Raji (cell line): Measurements from ENCODE around the gene TOM1L2.

Experiments
- POLR2A ChIP-seq: IDR thresholded peaks from 2 replicates; pipeline ENCODE4 v1.6.1; 2011; ENCODE audit warnings: low read depth, low read length, control low read depth; ENCODE audit not compliant: insufficient read depth

Gene TOM1L2

GRCh38 chr17:17985153-17985552, 13.0 kb upstream of the TOM1L2 start:
- no peak for TF ChIP-seq POLR2A

- no peak for TF ChIP-seq POLR2A
Observed at GRCh38 chr17:17983776-17984175, 11.6 kb upstream of the TOM1L2 start.

GRCh38 chr17:17983376-17983775, 11.2 kb upstream of the TOM1L2 start:
- TF ChIP-seq POLR2A = no peak

- TF ChIP-seq POLR2A = no peak
Observed at GRCh38 chr17:17982801-17983200, 10.6 kb upstream of the TOM1L2 start.

- TF ChIP-seq POLR2A = no peak
Observed at GRCh38 chr17:17981330-17981729, 9.1 kb upstream of the TOM1L2 start.

GRCh38 chr17:17979778-17980177, 7.6 kb upstream of the TOM1L2 start:
- no peak for TF ChIP-seq POLR2A

GRCh38 chr17:17978481-17979424, 6.6 kb upstream of the TOM1L2 start:
- TF ChIP-seq POLR2A = no peak

- TF ChIP-seq POLR2A = no peak
Observed at GRCh38 chr17:17976931-17977570, 4.9 kb upstream of the TOM1L2 start.

GRCh38 chr17:17975436-17975835, 3.2 kb upstream of the TOM1L2 start:
- TF ChIP-seq POLR2A = no peak

GRCh38 chr17:17972952-17973254, 703 bp upstream of the TOM1L2 start:
- TF ChIP-seq POLR2A = no peak

- TF ChIP-seq POLR2A = no peak
Observed at GRCh38 chr17:17971431-17972125, 622 bp downstream of the TOM1L2 start.

- no peak for TF ChIP-seq POLR2A
Observed at GRCh38 chr17:17970699-17971430, 1.3 kb downstream of the TOM1L2 start.

- no peak for TF ChIP-seq POLR2A
Observed at GRCh38 chr17:17966399-17966798, 5.8 kb downstream of the TOM1L2 start.

GRCh38 chr17:17965152-17965721, 7.0 kb downstream of the TOM1L2 start:
- TF ChIP-seq POLR2A = no peak

- no peak for TF ChIP-seq POLR2A
Observed at GRCh38 chr17:17964710-17965109, 7.5 kb downstream of the TOM1L2 start.

- TF ChIP-seq POLR2A = no peak
Observed at GRCh38 chr17:17963694-17964436, 8.3 kb downstream of the TOM1L2 start.
